WERI-Rb-1 (cell line): ENCODE data around the gene TSC1.

ENCODE experiments used
- DNase-seq: peaks from one replicate; pipeline ENCODE4 v3.0.0-alpha.2; 2020
- H3K27ac ChIP-seq: fragments of 250-450 bp; sonication (Bioruptor Pico); 2 replicates; pipeline ENCODE4 v1.5.1; 2020; ENCODE audit warnings: mild to moderate bottlenecking, moderate library complexity
- H3K27me3 ChIP-seq: fragments of 250-450 bp; sonication (Bioruptor Pico); 2 replicates; pipeline ENCODE4 v1.5.1; 2021; ENCODE audit warnings: mild to moderate bottlenecking, low read depth, moderate library complexity; ENCODE audit not compliant: insufficient read depth, severe bottlenecking
- H3K36me3 ChIP-seq: fragments of 250-450 bp; sonication (Bioruptor Pico); 2 replicates; pipeline ENCODE4 v1.5.1; 2020; ENCODE audit warnings: mild to moderate bottlenecking, moderate library complexity
- H3K4me3 ChIP-seq: 2 replicates; pipeline ENCODE4 v1.5.1; 2011; ENCODE audit warnings: low read depth, mild to moderate bottlenecking, control low read depth, low read length
- H3K9me3 ChIP-seq: fragments of 250-450 bp; sonication (Bioruptor Pico); 2 replicates; pipeline ENCODE4 v1.5.1; 2021; ENCODE audit warnings: mild to moderate bottlenecking, moderate library complexity; ENCODE audit not compliant: severe bottlenecking
- TF ChIP-seq, protein P1 (sequence below): IDR thresholded peaks from 2 replicates; pipeline ENCODE4 v1.5.1; 2011; ENCODE audit warnings: low read depth, mild to moderate bottlenecking, control low read depth, inconsistent platforms, low read length

TSC1 gene

DNA sequence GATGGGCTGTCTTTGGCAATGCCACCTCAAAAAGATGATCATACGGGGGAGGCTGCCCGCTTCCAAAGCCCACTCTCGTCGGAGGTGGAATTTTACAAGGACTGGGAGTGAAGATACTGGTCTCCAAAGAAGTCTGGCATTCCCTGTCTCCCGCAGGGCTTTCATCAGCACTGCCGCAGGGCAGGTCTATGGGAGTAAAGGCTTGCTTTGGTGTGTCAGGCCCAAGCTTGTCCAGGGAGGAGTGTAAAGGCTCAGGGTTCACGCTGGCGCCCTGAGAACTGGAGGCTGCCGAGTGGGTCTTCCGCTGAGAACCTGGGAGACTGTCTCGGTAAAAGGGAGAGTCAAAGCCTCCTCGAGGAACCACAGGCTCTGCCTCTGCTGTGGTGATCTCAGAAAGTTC is 38.7 kb downstream of the TSC1 start:
- TF ChIP-seq, protein P1, sequence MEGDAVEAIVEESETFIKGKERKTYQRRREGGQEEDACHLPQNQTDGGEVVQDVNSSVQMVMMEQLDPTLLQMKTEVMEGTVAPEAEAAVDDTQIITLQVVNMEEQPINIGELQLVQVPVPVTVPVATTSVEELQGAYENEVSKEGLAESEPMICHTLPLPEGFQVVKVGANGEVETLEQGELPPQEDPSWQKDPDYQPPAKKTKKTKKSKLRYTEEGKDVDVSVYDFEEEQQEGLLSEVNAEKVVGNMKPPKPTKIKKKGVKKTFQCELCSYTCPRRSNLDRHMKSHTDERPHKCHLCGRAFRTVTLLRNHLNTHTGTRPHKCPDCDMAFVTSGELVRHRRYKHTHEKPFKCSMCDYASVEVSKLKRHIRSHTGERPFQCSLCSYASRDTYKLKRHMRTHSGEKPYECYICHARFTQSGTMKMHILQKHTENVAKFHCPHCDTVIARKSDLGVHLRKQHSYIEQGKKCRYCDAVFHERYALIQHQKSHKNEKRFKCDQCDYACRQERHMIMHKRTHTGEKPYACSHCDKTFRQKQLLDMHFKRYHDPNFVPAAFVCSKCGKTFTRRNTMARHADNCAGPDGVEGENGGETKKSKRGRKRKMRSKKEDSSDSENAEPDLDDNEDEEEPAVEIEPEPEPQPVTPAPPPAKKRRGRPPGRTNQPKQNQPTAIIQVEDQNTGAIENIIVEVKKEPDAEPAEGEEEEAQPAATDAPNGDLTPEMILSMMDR, result no peak
- no peak for DNase-seq
- Histone ChIP-seq H3K27ac (no peak overlapping the region), H3K9me3 (no peaks in the 10 kb centered on the region), H3K4me3 (no peak overlapping the region), H3K27me3 (no peaks in the 10 kb centered on the region), H3K36me3 (peaks cover 57% of the 10 kb centered on the region)

DNA sequence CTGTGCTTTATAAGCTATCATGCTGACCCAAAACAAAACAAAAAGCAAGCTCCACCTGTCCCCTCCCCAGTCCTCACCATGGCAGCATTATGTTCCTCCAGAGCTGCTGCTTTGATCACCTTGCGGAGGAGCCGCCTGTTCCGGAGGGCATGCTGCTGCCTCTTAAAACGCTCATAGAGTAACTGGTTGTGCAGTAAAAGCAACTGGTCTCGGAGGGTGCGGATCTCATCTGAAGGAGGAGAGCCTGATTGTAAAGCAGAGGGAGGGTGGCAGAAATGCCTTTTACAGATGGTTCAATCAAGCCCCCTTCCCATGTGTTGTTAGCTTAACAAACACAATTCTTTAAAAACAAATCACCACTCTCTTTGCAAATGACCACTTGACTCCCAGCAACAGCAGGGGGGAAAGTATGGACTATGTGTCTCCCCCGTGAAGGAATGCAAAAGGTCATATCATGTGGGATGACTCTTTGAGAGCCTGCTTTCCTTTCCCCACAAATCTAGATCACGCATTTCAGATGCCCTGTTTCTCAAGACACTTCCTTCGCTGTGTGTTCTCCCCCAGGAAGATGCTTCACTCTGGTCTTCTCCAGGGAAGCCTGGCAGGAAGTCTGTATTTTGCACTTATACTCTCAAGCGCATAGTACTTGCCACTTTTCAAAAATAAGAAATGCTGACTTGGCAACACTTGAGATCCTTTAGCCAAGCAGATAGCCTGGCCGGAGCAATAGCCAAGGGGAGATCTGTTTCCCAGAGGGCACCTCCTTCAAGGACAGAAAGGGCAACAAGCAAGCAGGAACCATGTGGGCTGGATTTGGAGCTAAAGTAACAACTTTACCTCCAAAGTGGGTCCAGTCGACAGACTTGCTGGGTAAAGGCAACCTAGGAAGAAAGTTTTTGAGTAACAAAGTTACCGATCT is 40.6 kb downstream of the TSC1 start:
- Histone ChIP-seq H3K36me3 (peaks cover 59% of the 10 kb centered on the region), H3K4me3 (no peak overlapping the region)
- DNase-seq, result no peak

DNA sequence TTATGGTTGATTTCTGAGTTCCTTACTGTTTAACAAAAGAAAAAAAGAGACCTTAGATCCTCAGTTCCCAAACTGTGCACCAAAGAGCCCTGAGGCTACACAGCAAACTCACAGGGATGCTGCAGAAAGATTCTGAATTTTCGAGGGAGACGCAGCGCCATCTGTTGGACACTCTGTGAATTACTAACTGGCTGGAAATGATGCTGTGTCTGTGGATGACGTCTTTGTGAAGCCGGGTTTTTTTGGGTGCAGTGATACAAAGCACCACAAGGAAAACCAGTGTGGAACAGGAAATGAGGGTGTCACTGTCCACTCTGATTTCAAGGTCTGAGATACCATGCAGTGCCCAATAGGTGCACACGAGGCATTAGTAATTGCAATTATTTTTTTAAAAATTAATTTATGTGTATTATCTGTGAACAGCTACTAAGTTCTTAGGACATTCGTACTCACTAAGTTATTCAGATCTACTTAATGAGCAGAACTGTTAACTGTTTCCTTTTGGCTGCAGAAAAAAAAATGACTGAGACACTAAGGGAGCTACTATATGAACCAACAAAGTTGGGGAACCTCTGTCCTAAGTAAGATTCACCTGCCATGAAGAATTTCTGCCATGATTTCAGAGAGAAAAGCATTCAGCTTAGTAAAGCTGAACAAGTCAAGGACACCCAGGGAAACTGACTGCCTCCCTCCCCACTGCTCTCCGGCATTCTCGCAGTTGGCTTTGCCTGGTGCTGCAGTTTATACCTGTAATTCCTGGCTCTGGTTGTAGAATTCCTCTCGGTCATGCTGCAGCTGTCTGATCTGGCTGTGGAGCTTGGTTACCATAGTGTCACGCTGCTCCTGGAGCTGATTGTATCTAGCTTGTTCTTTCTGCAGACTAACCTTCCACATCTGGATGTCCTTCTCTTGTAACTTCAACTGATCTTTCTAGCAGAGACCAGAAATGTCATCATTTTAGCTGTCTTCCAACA is 42.3 kb downstream of the TSC1 start:
- Histone ChIP-seq H3K4me3 (no peak overlapping the region), H3K27ac (no peak overlapping the region), H3K9me3 (no peaks in the 10 kb centered on the region), H3K36me3 (peaks cover 68% of the 10 kb centered on the region), H3K27me3 (no peaks in the 10 kb centered on the region)
- peak; percentile 69 for DNase-seq
- TF ChIP-seq, protein P1, result peak; percentile 88

More for the DNA sequence above, 40.6 kb downstream of the TSC1 start:
- Histone ChIP-seq H3K9me3 (no peaks in the 10 kb centered on the region), H3K27me3 (no peaks in the 10 kb centered on the region), H3K27ac (no peak overlapping the region)
- TF ChIP-seq, protein P1, result no peak

DNA sequence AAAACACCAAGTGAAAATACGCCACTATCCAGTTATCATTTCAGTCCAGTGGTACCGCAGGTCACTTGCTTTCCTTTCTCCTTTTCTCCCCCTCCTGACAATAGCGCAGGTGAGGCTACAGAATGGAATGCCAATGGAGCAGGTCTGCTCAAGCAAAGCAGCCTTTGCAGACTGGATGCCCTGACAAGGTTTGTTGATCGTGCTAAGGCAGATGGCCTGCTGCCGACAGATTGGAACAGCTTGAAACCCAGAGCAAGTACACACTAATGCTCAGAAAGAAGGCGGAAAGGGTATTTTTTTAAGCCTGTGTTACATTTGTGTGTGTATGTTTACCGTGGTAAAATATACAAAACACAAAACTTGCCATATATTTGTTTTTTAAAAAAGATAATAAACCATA is 46.4 kb downstream of the TSC1 start:
- H3K36me3 ChIP-seq, result peaks cover 70% of the 10 kb centered on the region
- peak overlapping the region; percentile 30 for H3K27ac ChIP-seq
- no peaks in the 10 kb centered on the region for H3K9me3 ChIP-seq
- TF ChIP-seq, protein P1, result no peak
- no peak for DNase-seq
- no peak overlapping the region for H3K4me3 ChIP-seq
- H3K27me3 ChIP-seq, result no peaks in the 10 kb centered on the region

DNA sequence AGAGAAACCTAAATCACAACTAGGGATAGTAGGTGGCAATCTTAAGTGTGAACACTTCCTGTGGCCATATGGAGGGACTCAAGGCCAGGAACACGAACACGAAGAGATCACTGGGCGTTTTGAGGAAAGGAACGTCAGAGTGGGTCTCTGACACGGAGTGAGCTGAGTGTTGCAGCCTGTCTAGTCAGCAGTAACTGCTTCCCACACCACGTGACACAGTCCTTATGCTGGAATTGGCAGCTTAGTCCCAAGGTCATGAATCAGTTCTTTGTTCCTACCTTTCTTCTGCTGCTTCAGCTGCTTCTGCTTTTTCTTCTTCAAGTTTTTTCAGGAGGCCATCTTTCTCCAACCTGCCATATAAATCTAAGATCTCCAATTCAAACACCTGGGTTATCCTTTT is 47.5 kb downstream of the TSC1 start:
- peaks cover 67% of the 10 kb centered on the region for H3K36me3 ChIP-seq
- no peaks in the 10 kb centered on the region for H3K9me3 ChIP-seq
- no peak overlapping the region for H3K27ac ChIP-seq
- DNase-seq, result no peak
- no peaks in the 10 kb centered on the region for H3K27me3 ChIP-seq
- TF ChIP-seq, protein P1, result no peak
- H3K4me3 ChIP-seq, result no peak overlapping the region
